GM18907 (cell line): ENCODE measurements around the gene IFI27L2.

Experiments used
- ATAC-seq: cut with Tn5 transposase; IDR thresholded peaks from one replicate; pipeline ENCODE4 v1.9.1; 2021; ENCODE audit warnings: mild to moderate bottlenecking, moderate library complexity; ENCODE audit not compliant: unreplicated experiment

IFI27L2 gene

GRCh38 chr14:94103554-94104150 lies 25.8 kb downstream of the IFI27L2 start:
- ATAC-seq: no peak

DNA sequence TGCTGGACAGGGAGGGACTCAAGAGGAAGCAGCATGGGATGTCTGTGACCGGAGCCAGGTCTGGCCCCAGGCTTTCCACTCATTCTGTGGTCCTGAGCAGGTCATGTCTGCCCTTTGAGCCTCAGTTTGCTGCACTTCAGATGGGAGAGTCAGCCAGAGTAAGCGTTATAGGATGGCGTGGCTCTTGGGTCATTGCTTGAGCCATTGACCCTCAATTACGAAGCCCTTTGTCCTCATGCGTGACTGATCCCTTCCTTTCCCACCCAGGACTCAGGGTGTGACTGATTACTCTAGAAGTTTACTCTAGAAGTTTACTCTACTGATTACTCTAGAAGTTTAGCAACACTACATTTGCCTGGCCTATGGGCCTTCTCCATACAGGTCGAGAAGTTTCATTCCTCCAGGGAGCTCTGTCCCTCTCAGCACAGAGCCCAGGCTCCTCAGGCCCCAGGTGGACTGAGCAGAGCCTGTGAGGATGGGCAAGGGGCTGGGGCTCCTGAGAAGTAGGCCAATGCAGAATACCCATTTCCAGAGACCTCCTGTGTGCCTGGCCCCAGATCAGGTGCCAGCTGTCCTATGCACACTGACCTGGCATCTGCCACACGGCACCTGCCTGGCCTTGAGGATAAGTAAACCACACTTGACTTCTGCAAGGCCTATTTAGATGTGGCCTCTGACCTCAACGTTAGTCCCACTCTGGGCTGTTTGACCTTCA lies 26.5 kb downstream of the IFI27L2 start:
- no peak for ATAC-seq

DNA sequence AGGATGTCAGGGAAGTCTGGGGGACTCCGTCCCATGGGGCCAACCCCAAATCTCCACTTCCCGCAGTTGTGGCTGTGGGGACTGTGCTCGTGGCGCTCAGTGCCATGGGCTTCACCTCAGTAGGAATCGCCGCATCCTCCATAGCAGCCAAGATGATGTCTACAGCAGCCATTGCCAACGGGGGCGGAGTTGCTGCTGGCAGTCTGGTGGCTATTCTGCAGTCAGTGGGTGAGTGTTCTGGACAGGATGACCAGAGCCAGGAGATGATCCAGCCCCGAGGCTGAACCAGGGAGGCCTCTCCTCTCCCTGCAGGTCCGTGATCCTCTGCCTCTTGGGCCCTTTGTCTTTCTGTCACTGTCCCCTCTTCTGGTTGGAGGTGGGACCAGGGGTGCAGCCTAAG lies 27.7 kb downstream of the IFI27L2 start:
- no peak for ATAC-seq

- ATAC-seq: no peak
Measured at GRCh38 chr14:94100847-94101246, 28.6 kb downstream of the IFI27L2 start.

GRCh38 chr14:94099006-94099405 lies 30.4 kb downstream of the IFI27L2 start:
- no peak for ATAC-seq

DNA sequence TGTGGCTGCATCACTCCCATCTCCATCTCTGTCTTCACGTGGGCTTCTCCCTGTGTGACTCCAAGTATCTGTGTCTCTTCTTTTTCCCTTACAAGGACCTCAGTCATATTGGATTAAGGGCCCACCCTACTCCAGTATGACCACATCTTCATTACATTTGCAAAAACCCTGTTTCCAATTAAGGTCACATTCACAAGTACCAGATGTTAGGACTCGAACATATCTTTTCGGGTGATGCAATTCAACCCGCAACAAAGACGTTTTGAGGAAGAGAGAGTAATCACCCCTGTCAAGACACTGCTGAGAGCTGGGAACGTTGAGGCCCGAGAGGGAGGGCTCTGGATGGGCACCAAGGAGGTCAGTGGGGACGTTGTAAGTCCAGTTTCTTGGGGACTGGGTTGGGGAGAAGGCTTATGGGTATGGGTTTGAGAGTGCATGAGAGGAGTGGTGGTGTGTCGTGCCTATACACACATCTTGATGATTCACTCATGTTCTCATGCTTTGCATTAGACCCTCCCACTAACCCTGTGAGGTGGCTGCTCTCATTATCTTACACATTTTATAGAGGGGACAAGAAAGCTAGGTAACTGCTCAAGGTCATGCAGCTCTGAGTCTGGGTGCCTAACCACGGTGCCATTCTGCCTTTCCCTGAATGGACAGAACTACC lies 30.9 kb downstream of the IFI27L2 start:
- ATAC-seq: no peak

DNA sequence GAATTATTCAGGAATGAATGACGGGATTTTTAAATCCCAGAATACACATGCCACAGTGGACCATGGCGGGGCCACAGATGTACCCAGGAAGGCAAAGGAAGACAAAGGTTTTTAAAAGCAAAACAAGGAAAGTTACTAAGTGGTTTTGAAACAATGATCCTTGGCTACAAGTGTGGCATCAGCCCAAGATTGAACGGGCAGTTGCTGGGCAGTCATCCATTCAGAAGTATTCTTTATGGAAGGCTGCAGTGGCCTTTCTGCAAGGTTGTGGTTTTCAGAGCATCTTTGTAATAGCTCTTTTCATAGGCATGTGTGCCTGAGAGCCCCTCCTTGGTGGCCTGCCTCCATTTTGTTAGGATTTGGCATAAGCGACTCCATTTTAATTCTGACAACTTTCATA lies 32.3 kb downstream of the IFI27L2 start:
- no peak for ATAC-seq

DNA sequence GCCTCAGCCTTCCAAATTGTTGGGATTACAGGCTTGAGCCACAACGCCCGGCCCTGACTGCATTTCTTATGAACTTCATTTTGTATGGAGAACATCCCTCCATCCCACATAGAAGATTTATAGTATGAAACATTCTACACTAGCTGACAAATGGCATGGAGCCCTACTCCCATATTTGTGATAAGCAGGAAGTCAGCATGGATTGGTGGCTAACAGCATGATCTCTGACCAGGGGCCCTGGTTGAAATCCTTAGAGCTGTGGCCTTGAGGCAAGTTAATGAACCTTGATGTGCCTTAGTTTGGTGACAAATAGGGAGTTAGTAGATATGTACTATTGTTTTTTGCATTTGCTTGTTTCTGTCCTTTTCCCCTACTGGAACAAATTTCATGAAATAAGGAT lies 36.0 kb downstream of the IFI27L2 start:
- no peak for ATAC-seq

DNA sequence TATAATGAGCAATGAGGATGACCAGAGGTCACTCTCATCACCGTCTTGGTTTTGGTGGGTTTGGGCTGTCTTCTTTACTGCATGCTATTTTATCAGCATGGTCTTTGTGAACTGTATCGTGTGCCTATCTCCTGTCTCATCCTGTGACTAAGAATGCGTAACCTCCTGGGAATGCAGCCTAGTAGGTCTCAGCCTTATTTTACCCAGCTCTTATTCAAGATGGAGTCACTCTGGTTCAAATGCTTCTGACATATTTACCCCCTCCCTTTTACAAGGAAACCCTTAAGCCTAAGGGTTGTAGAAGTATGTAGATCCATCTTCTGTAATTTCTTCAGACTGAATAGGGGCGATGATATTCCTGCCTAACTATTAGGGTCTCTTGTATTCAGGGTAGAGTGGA lies 39.9 kb downstream of the IFI27L2 start:
- no peak for ATAC-seq

GRCh38 chr14:94088516-94088915 lies 40.9 kb downstream of the IFI27L2 start:
- ATAC-seq: no peak

DNA sequence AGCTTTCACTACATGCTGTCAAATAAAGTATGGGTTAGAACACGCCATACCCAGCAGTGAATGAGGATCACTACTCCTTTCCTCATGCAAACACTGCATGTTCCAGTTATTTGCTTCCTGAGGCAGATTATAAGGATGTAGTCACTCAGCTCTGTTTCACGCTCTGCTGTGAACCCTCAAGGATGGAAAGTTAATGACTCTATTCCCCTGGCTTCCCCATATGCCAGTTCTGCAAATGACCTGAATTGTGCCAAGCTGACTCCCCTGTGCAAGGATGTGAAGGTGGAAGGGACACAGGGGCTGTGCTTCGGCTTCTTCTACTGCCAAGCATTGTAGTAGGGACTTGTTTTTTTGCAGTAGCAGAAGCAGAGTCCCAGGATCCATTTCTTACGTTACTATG lies 41.5 kb downstream of the IFI27L2 start:
- no peak for ATAC-seq

DNA sequence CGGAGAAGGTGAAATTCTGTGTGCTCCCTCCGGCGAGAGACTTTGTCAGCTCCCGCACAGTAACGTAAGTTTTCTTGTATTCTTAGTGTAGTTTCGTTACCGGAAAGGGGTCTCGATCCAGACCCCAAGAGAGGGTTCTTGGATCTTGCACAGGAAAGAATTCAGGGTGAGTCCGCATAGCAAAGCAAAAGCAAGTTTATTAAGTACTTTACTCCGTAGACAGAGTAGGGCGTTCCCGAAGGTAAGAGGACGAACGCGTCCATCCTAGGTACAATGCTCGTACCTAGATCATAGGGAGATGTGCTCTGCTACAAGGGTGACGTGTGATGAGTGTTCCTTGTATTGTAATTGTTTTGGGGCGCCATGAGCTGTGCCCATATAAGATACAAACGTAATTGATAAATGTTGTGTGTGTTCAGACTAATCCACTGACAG lies 48.0 kb downstream of the IFI27L2 start:
- ATAC-seq: peak; percentile 35

- peak; percentile 97 for ATAC-seq
Measured at GRCh38 chr14:94080621-94081385, 48.6 kb downstream of the IFI27L2 start, which contains the start of the genes DDX24 and IFI27L1. TSS of gene DDX24 (minus strand) at chr14:94081202. CDS start at chr14:94079742, 1,460 bp downstream. TSS of gene IFI27L1 (plus strand) at chr14:94081310. CDS start at chr14:94096938, 15,628 bp downstream.

- ATAC-seq: no peak
Measured at GRCh38 chr14:94079891-94080620, 49.3 kb downstream of the IFI27L2 start.

DNA sequence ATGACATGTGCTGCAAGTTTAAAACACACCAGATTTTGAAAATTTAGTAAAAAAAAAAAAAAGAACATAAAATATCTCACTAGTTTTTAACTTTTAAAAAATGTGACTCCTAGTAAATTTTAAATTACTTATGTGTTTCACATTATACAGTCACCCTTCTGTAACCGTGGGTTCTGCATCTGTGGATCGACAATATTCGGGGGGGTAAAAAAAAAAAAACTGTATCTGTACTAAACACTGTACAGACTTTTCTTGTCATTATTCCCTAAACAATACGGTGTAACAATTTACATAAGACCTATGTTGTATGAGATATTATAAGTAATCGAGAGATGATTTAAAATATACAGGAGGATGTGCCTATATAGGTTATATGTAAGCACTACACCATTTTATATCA lies 51.6 kb downstream of the IFI27L2 start:
- ATAC-seq: no peak
